Liver (tissue), 3 donors: ENCODE results near the gene PRSS22.

Experiments used
- ATF3 ChIP-seq: IDR thresholded peaks from 2 replicates; pipeline ENCODE4 v1.6.1; 2016; ENCODE audit warnings: antibody characterized with exemption
- CTCF ChIP-seq: fragments of 150-350 bp; IDR thresholded peaks from 2 replicates; pipeline ENCODE4 v1.5.1; 2017; ENCODE audit warnings: improper control_type of control experiment, low read depth, low read length; ENCODE audit not compliant: missing input control
- TAF1 ChIP-seq: conservative IDR thresholded peaks from 2 replicates; pipeline ENCODE4 v1.6.1; 2016; ENCODE audit warnings: antibody characterized with exemption, mild to moderate bottlenecking
- ZBTB33 ChIP-seq: IDR thresholded peaks from 2 replicates; pipeline ENCODE4 v1.6.1; 2016; ENCODE audit warnings: antibody characterized with exemption
- donor health status: healthy.
- donor health status: healthy.

GRCh38 chr16:2825906-2826305, 32.1 kb downstream of the PRSS22 start:
- TF ChIP-seq ZBTB33: no peak
- no peak for TF ChIP-seq CTCF
- TF ChIP-seq TAF1: no peak
- no peak for TF ChIP-seq ATF3
